ENCODE measurements around the gene LAMTOR3.
A peak's percentile ranks its signal among the peaks of the same experiment; 100 is the strongest.

The LAMTOR3 gene

DNA sequence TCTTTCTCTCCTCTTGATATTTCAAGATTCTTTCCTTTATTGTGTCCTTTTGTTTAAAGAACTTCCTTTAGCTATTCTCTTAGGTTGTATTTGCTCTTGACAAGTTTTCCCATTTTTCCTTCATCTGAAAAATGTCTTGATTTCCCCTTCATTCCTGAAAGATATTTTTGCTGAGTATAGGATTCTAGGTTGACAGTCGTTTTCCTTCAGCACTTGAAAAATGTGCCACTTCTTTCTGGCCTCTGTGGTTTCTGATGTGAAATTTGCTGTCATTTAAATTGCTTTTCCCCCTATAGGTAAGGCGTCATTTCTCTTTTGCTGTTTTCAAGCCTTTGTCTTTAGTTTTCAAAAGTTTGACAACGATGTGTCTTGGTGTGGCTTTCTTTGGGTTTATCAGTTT, 23.3 kb upstream of the LAMTOR3 start:
- DNase-seq (ENCODE audit: low read depth in 2 of 2), result no peak
- TF ChIP-seq, protein P1, sequence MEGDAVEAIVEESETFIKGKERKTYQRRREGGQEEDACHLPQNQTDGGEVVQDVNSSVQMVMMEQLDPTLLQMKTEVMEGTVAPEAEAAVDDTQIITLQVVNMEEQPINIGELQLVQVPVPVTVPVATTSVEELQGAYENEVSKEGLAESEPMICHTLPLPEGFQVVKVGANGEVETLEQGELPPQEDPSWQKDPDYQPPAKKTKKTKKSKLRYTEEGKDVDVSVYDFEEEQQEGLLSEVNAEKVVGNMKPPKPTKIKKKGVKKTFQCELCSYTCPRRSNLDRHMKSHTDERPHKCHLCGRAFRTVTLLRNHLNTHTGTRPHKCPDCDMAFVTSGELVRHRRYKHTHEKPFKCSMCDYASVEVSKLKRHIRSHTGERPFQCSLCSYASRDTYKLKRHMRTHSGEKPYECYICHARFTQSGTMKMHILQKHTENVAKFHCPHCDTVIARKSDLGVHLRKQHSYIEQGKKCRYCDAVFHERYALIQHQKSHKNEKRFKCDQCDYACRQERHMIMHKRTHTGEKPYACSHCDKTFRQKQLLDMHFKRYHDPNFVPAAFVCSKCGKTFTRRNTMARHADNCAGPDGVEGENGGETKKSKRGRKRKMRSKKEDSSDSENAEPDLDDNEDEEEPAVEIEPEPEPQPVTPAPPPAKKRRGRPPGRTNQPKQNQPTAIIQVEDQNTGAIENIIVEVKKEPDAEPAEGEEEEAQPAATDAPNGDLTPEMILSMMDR (IDR thresholded peaks at IDR 0.05; ENCODE audit: low read depth, low read length), result no peak
- H3K4me3 ChIP-seq (replicated peaks in 1 of 2; ENCODE audit: low read depth in 2 of 2, low read length in 2 of 2), result no peak overlapping the region

DNA sequence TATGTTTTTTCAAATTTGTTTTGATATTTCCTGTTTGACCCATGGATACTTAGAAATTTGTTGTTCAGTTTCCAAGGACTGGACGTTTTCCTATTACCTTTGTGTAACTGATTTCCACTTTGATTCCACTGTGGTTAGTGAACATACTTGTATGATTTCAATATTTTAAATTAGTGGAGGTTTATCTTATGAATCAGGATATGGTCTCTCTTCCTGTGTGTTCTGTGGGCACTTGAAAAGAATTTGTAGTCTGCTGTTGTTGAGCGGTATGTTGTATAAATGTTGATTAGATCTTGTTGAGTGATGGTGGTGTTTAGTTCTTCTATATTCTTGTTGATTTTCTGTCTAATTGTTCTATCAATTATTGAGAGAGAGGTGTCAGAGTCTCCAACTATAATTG, 21.2 kb upstream of the LAMTOR3 start:
- no peak overlapping the region for H3K4me3 ChIP-seq (replicated peaks in 1 of 2; ENCODE audit: low read depth in 2 of 2, low read length in 2 of 2)
- peak in 1 of 2 donors; percentile 4 for DNase-seq (ENCODE audit: low read depth in 2 of 2)
- TF ChIP-seq, protein P1 (IDR thresholded peaks at IDR 0.05; ENCODE audit: low read depth, low read length), result no peak

DNA sequence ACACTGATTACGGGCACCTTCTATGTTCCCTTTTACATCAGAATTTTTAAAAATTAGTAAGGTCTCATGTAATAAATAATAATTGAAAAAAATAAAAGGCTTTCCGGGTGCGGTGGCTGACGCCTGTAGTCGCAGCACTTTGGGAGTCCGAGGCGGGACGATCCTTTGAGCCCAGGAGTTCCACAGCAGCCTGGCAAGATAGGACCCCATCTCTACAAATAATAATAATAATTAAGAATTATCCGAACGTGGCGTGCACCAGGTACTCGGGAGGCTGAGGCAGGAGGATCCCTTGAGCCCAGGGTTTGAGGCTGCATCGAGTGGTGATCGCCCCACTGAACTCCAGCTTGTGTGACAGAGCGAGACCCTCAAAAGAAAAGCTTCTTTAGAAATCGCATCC, 771 bp upstream of the LAMTOR3 start:
- TF ChIP-seq, protein P1 (IDR thresholded peaks at IDR 0.05; ENCODE audit: low read depth, low read length), result no peak
- no peak for DNase-seq (ENCODE audit: low read depth in 2 of 2)
- H3K4me3 ChIP-seq (replicated peaks in 1 of 2; ENCODE audit: low read depth in 2 of 2, low read length in 2 of 2), result peak overlapping the region in 1 of 2 donors; percentile 35

DNA sequence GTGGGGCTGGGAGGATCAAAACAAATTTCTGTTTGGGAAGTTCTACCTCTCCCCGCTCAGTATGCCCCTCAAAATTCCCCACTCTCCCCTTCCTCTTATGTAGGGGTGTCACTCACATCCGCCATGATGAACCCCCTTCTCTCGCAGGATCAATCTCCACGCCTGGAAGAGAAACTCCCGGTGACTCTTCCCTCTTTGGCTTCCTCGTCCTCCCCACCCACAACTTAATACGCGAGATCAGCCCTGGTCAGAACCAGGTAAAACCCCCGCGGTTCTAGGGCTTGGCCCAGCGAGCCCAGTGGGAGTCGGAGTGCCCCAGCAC, 427 bp downstream of the LAMTOR3 start:
- peak; percentile 7 to 22 for DNase-seq (ENCODE audit: low read depth in 2 of 2)
- TF ChIP-seq, protein P1 (IDR thresholded peaks at IDR 0.05; ENCODE audit: low read depth, low read length), result no peak
- H3K4me3 ChIP-seq (replicated peaks in 1 of 2; ENCODE audit: low read depth in 2 of 2, low read length in 2 of 2), result peak overlapping the region; percentile 82 to 93

DNA sequence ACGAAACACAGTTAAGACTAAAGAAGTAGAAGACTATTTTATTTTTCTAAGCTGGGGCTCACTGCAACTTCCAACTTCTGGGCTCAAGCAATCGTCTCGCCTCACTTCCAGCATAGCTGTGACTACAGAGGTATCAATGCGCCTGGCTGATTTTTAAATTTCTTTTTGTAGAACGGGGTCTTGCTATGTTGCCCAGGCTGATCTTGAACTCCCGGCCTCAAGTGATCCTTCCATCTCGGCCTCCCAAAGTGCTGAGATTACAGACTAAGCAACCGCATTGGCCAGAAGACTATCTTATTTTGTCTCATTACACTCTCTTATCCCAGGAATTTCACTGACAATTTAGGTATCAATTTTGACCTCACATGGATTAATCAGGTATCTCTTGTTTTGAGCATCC, 1.2 kb downstream of the LAMTOR3 start:
- H3K4me3 ChIP-seq (replicated peaks in 1 of 2; ENCODE audit: low read depth in 2 of 2, low read length in 2 of 2), result peak overlapping the region; percentile 82 to 93
- TF ChIP-seq, protein P1 (IDR thresholded peaks at IDR 0.05; ENCODE audit: low read depth, low read length), result no peak
- no peak for DNase-seq (ENCODE audit: low read depth in 2 of 2)

DNA sequence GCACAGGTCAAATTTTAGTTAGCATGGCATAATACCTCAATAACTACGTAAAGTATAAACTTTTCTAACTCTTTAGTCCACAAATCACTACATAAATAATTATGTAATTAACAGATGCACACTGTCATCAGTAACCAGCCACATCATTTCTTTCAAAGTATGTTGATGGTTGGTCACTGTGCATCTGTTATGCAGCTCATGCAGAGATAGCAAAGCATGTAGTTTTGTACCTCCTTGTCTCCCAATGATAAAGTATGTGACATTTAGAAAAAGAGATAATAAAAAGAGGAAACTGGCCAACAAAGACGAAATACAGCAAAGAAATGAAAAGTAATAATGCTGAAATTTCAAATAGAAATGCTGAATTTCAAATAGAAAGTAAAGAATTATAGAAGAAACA, 2.9 kb downstream of the LAMTOR3 start:
- TF ChIP-seq, protein P1 (IDR thresholded peaks at IDR 0.05; ENCODE audit: low read depth, low read length), result no peak
- no peak overlapping the region for H3K4me3 ChIP-seq (replicated peaks in 1 of 2; ENCODE audit: low read depth in 2 of 2, low read length in 2 of 2)
- no peak for DNase-seq (ENCODE audit: low read depth in 2 of 2)

DNA sequence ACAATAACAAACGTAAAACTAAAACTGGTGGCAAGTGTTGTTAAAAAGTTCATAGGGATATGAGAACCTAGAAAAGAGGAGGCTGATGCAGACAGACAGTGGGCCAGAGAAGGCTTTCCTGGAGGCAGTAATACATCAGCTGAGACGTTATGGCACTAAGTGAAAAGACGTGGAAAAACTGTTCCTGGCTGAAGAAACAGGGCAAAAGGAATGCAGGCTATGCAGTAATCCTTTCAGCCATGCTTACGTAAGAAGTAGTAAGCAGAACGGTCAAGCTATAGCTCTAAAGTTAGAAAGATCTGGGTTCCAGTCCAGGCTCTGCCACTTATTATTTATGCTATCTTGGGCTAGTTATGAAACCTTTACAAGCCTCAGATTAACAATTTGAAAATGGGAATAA, 6.4 kb downstream of the LAMTOR3 start:
- no peak overlapping the region for H3K4me3 ChIP-seq (replicated peaks in 1 of 2; ENCODE audit: low read depth in 2 of 2, low read length in 2 of 2)
- peak; percentile 25 to 30 for DNase-seq (ENCODE audit: low read depth in 2 of 2)
- TF ChIP-seq, protein P1 (IDR thresholded peaks at IDR 0.05; ENCODE audit: low read depth, low read length), result no peak
